Fibroblast of lung (primary cell): ENCODE results near the gene PMM2. TPM values are rescaled to one million over a fixed set of nuclear protein-coding genes. Genes with fewer than 3 reads are reported as not detected.

ENCODE experiments used
- DNase-seq, 2 donors: peaks; one replicate each; pipeline versions ENCODE4 v3.0.0 to v3.0.0-alpha.2; 2010; ENCODE audit warnings: low read depth in 2 of 2
- H2AFZ ChIP-seq: 2 replicates; pipeline ENCODE4 v1.5.1; 2012; ENCODE audit warnings: low read length, control low read depth, inconsistent platforms
- H3K27ac ChIP-seq: 2 replicates; pipeline ENCODE4 v1.5.1; 2011; ENCODE audit warnings: low read length, control low read depth; ENCODE audit not compliant: insufficient read depth
- H3K27me3 ChIP-seq: 2 replicates; pipeline ENCODE4 v1.5.1; 2011; ENCODE audit warnings: mild to moderate bottlenecking, low read length; ENCODE audit not compliant: control insufficient read depth, insufficient read depth
- H3K36me3 ChIP-seq: 2 replicates; pipeline ENCODE4 v1.5.1; 2011; ENCODE audit warnings: low read length; ENCODE audit not compliant: control insufficient read depth, insufficient read depth
- H3K4me1 ChIP-seq: 2 replicates; pipeline ENCODE4 v1.5.1; 2011; ENCODE audit warnings: low read length; ENCODE audit not compliant: control insufficient read depth, insufficient read depth; ENCODE audit errors: extremely low read depth
- H3K4me2 ChIP-seq: 2 replicates; pipeline ENCODE4 v1.5.1; 2011; ENCODE audit warnings: low read length, control low read depth; ENCODE audit not compliant: insufficient read depth; ENCODE audit errors: extremely low read depth
- H3K4me3 ChIP-seq, 4 experiments: fragments of 200-600 bp in 1 of 4; sonication (generic) in 1 of 4; replicated peaks in 1 of 4; 2 replicates each; pipeline ENCODE4 v1.5.1; 2011 to 2016; ENCODE audit warnings: low read length in 4 of 4, low read depth in 3 of 4, mild to moderate bottlenecking in 3 of 4, control low read depth in 2 of 4, inconsistent platforms in 1 of 4, mixed read lengths in 1 of 4; ENCODE audit not compliant: insufficient read depth in 1 of 4; ENCODE audit errors: control extremely low read depth in 1 of 4
- H3K79me2 ChIP-seq: 2 replicates; pipeline ENCODE4 v1.5.1; 2012; ENCODE audit warnings: mild to moderate bottlenecking, low read length, inconsistent platforms; ENCODE audit not compliant: control insufficient read depth, insufficient read depth
- H3K9ac ChIP-seq: 2 replicates; pipeline ENCODE4 v1.5.1; 2011; ENCODE audit warnings: mild to moderate bottlenecking, low read length, control low read depth; ENCODE audit not compliant: insufficient read depth
- H3K9me3 ChIP-seq: 2 replicates; pipeline ENCODE4 v1.5.1; 2012; ENCODE audit warnings: low read depth, low read length; ENCODE audit not compliant: control insufficient read depth, insufficient read depth
- H4K20me1 ChIP-seq: 2 replicates; pipeline ENCODE4 v1.5.1; 2011; ENCODE audit warnings: low read length; ENCODE audit not compliant: control insufficient read depth, insufficient read depth; ENCODE audit errors: extremely low read depth
- CTCF ChIP-seq, 2 donors: IDR thresholded peaks in 1 of 2; conservative IDR thresholded peaks in 1 of 2; 1 replicate in 1 of 2; 2 replicates in 1 of 2; pipeline ENCODE4 v1.5.1; 2011 to 2012; ENCODE audit warnings: low read length in 2 of 2, control low read depth in 1 of 2, inconsistent platforms in 1 of 2, low read depth in 1 of 2, mild to moderate bottlenecking in 1 of 2
- EZH2 ChIP-seq: IDR thresholded peaks from 2 replicates; pipeline ENCODE4 v1.5.1; 2012; ENCODE audit warnings: low read length, control low read depth, mild to moderate bottlenecking; ENCODE audit errors: missing control alignments
- polyA plus RNA-seq, 2 donors: library from polyadenylated mRNA; depleted of rRNA in 1 of 2; stranded (reverse) in 1 of 2; unstranded in 1 of 2; fragments of >200 nt; gene quantifications; 2 replicates each; pipeline ENCODE4 v1.2.1, GENCODE V29; 2011 to 2012; ENCODE audit warnings: missing spikeins in 1 of 2
- total RNA-seq: library from RNA; depleted of rRNA; stranded (reverse); fragments of >200 nt; gene quantifications from 2 replicates; pipeline ENCODE4 v1.2.1, GENCODE V29; 2014

PMM2 gene
- total and polyA plus RNA-seq, 2 donors (not counting 1 experiment from before 2014, with no cell fraction given): 19.5 to 49.3 TPM

- Histone ChIP-seq H2AFZ (peak overlapping the region; percentile 83), H3K27me3 (no peaks in the 10 kb centered on the region), H3K27ac (peak overlapping the region; percentile 99), H3K4me2 (peak overlapping the region; percentile 100), H3K36me3 (peaks cover 4% of the 10 kb centered on the region), H3K79me2 (peaks cover 57% of the 10 kb centered on the region), H3K4me3 (peak overlapping the region; percentile 93 to 100 (median 98)), H3K4me1 (peaks cover 4% of the 10 kb centered on the region), H3K9ac (peak overlapping the region; percentile 99), H3K9me3 (no peaks in the 10 kb centered on the region), H4K20me1 (no peaks in the 10 kb centered on the region)
- no peak for DNase-seq
- no peak for TF ChIP-seq CTCF (conservative IDR thresholded peaks at IDR 0.05 in 1 of 2, IDR thresholded peaks at IDR 0.05 in 1 of 2; ENCODE audit: low read depth in 1 of 2, low read length in 2 of 2)
- TF ChIP-seq EZH2: no peak
These were observed 923 bp upstream of the PMM2 start for GRCh38 chr16:8796469-8797363.

- Histone ChIP-seq H3K79me2 (peaks cover 66% of the 10 kb centered on the region), H4K20me1 (no peaks in the 10 kb centered on the region), H3K4me1 (peaks cover 4% of the 10 kb centered on the region), H3K27me3 (no peaks in the 10 kb centered on the region), H3K4me3 (peak overlapping the region; percentile 93 to 100 (median 98)), H3K36me3 (peaks cover 12% of the 10 kb centered on the region), H3K9me3 (no peaks in the 10 kb centered on the region), H3K27ac (peak overlapping the region; percentile 99), H3K9ac (peak overlapping the region; percentile 99), H2AFZ (peak overlapping the region; percentile 52), H3K4me2 (peak overlapping the region; percentile 93)
- DNase-seq: peak in 1 of 2 donors; percentile 31
- no peak for TF ChIP-seq CTCF (conservative IDR thresholded peaks at IDR 0.05 in 1 of 2, IDR thresholded peaks at IDR 0.05 in 1 of 2; ENCODE audit: low read depth in 1 of 2, low read length in 2 of 2)
- TF ChIP-seq EZH2: no peak
These were observed 512 bp downstream of the PMM2 start for GRCh38 chr16:8798174-8798527.

GRCh38 chr16:8798535-8799157 lies 1.0 kb downstream of the PMM2 start:
- Histone ChIP-seq H3K4me2 (peak overlapping the region; percentile 93), H3K27me3 (no peaks in the 10 kb centered on the region), H4K20me1 (no peaks in the 10 kb centered on the region), H2AFZ (no peak overlapping the region), H3K27ac (peak overlapping the region; percentile 99), H3K36me3 (peaks cover 14% of the 10 kb centered on the region), H3K9me3 (no peaks in the 10 kb centered on the region), H3K79me2 (peaks cover 68% of the 10 kb centered on the region), H3K4me1 (peaks cover 4% of the 10 kb centered on the region), H3K4me3 (peak overlapping the region; percentile 93 to 100 (median 98)), H3K9ac (peak overlapping the region; percentile 99)
- no peak for TF ChIP-seq CTCF (conservative IDR thresholded peaks at IDR 0.05 in 1 of 2, IDR thresholded peaks at IDR 0.05 in 1 of 2; ENCODE audit: low read depth in 1 of 2, low read length in 2 of 2)
- no peak for TF ChIP-seq EZH2
- peak in 1 of 2 donors; percentile 3 for DNase-seq
